Caco-2 (cell line): Measurements from ENCODE around the gene FANCC. TPM values are rescaled to one million over a fixed set of nuclear protein-coding genes. Genes with fewer than 3 reads are reported as not detected.

Experiments
- BruUV-seq: library from RNA; stranded (reverse); fragments of 400-500 nt; replicated peaks from 2 replicates; lab custom pipeline; 2021; lab: Mats Ljungman, UMichigan
- CTCF ChIA-PET: fragments of 300-600 bp; sonication (Branson Sonifier 250); formaldehyde crosslinking; loops from one replicate; lab custom pipeline; 2022; ENCODE audit warnings: antibody characterized with exemption; lab: Charles Lee
- POLR2A ChIA-PET: fragments of 300-600 bp; sonication (Branson Sonifier 250); formaldehyde crosslinking; loops from one replicate; lab custom pipeline; 2022; ENCODE audit warnings: antibody characterized with exemption; lab: Charles Lee
- DNase-seq, 2 experiments: peaks; one replicate each; pipeline versions ENCODE4 v3.0.0 to v3.0.0-alpha.2; 2020 to 2022
- H3K27me3 ChIP-seq: replicated peaks from 2 replicates; pipeline ENCODE4 v1.6.0; 2011; ENCODE audit warnings: low read length; ENCODE audit not compliant: control insufficient read depth, insufficient read depth
- H3K36me3 ChIP-seq: 2 replicates; pipeline ENCODE4 v1.5.1; 2011; ENCODE audit warnings: low read length; ENCODE audit not compliant: control insufficient read depth, insufficient read depth
- H3K4me1 ChIP-seq: fragments of 250-450 bp; sonication (Bioruptor Pico); 2 replicates; pipeline ENCODE4 v1.5.1; 2020; ENCODE audit warnings: mild to moderate bottlenecking
- H3K4me3 ChIP-seq: 2 replicates; pipeline ENCODE4 v1.5.1; 2011; ENCODE audit warnings: low read depth, mild to moderate bottlenecking, control low read depth, low read length
- H3K9me3 ChIP-seq: fragments of 250-450 bp; sonication (Bioruptor Pico); 2 replicates; pipeline ENCODE4 v1.5.1; 2020; ENCODE audit warnings: mild to moderate bottlenecking, moderate library complexity
- H3K27ac Mint-ChIP-seq: one replicate; pipeline ENCODE4 v1.8.0; 2022; ENCODE audit warnings: mixed read lengths; ENCODE audit not compliant: unreplicated experiment
- H3K27me3 Mint-ChIP-seq: one replicate; pipeline ENCODE4 v1.8.0; 2022; ENCODE audit warnings: mixed read lengths; ENCODE audit not compliant: insufficient read depth, unreplicated experiment
- H3K36me3 Mint-ChIP-seq: one replicate; pipeline ENCODE4 v1.8.0; 2022; ENCODE audit warnings: mild to moderate bottlenecking, mixed read lengths; ENCODE audit not compliant: insufficient read depth, unreplicated experiment
- H3K4me1 Mint-ChIP-seq: one replicate; pipeline ENCODE4 v1.8.0; 2022; ENCODE audit warnings: low read depth, mixed read lengths; ENCODE audit not compliant: unreplicated experiment
- H3K4me3 Mint-ChIP-seq: one replicate; pipeline ENCODE4 v1.8.0; 2022; ENCODE audit warnings: mild to moderate bottlenecking, moderate library complexity, mixed read lengths; ENCODE audit not compliant: unreplicated experiment
- H3K9me3 Mint-ChIP-seq: one replicate; pipeline ENCODE4 v1.8.0; 2022; ENCODE audit warnings: mixed read lengths; ENCODE audit not compliant: unreplicated experiment
- intact Hi-C: fragments of 100-400 bp; cut with micrococcal nuclease; formaldehyde crosslinking; loops from one replicate; pipeline ENCODE4 v1.10.0; 2022; ENCODE audit not compliant: unreplicated experiment
- total RNA-seq: library from RNA; stranded (reverse); gene quantifications from 2 replicates; pipeline ENCODE4 v1.2.3, GENCODE V29; 2022
- TF ChIP-seq, protein P1 (sequence below), 2 experiments: fragments of 200-600 bp in 1 of 2; IDR thresholded peaks; 1 replicate in 1 of 2; 2 replicates in 1 of 2; pipeline versions ENCODE4 v1.5.1 to v1.8.0; 2011 to 2022; ENCODE audit warnings: antibody characterized with exemption in 1 of 2, control low read depth in 1 of 2, inconsistent platforms in 1 of 2, low read depth in 1 of 2, low read length in 1 of 2, mild to moderate bottlenecking in 1 of 2, moderate library complexity in 1 of 2; ENCODE audit not compliant: insufficient read depth in 1 of 2, severe bottlenecking in 1 of 2, unreplicated experiment in 1 of 2

Gene FANCC
- total RNA-seq, 1 experiment from 2014 or later, result 29.2 TPM

DNA sequence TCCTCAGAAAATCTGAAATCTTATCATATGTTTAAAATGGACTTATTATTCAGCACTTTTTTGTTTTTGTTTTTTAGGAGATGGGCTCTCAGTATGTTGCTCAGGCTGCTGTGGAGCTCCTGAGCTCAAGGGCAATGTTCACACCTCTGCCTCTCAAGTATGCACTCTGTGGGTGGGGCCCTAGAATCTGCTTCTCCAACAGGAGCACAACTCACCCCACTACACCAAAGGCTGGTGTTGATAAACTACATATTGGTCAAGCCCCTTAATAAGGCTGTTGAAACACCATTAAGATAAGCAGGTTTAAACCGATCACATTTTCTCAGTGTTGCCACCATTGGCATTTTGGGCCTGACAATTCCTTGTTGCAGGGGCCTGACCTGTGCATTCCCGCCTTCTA, 131.6 kb downstream of the FANCC start:
- no peak for DNase-seq
- no peaks in the 10 kb centered on the region; the same call in 1 of the 2 replicates for H3K4me1 ChIP-seq
- H3K27me3 Mint-ChIP-seq, result no peaks in the 10 kb centered on the region
- H3K36me3 Mint-ChIP-seq, result peaks cover 5% of the 10 kb centered on the region
- peaks cover 12% of the 10 kb centered on the region for H3K4me1 Mint-ChIP-seq
- TF ChIP-seq, protein P1, sequence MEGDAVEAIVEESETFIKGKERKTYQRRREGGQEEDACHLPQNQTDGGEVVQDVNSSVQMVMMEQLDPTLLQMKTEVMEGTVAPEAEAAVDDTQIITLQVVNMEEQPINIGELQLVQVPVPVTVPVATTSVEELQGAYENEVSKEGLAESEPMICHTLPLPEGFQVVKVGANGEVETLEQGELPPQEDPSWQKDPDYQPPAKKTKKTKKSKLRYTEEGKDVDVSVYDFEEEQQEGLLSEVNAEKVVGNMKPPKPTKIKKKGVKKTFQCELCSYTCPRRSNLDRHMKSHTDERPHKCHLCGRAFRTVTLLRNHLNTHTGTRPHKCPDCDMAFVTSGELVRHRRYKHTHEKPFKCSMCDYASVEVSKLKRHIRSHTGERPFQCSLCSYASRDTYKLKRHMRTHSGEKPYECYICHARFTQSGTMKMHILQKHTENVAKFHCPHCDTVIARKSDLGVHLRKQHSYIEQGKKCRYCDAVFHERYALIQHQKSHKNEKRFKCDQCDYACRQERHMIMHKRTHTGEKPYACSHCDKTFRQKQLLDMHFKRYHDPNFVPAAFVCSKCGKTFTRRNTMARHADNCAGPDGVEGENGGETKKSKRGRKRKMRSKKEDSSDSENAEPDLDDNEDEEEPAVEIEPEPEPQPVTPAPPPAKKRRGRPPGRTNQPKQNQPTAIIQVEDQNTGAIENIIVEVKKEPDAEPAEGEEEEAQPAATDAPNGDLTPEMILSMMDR (IDR thresholded peaks at IDR 0.05; ENCODE audit: insufficient read depth in 1 of 2, low read depth in 1 of 2, low read length in 1 of 2, severe bottlenecking in 1 of 2, unreplicated experiment in 1 of 2), result no peak
- ChIA-PET CTCF (no interaction called here), POLR2A (no interaction called here)
- H3K4me3 ChIP-seq, result no peak overlapping the region
- no peaks in the 10 kb centered on the region for H3K9me3 ChIP-seq
- no TSS peak for BruUV-seq
- no peaks in the 10 kb centered on the region for H3K36me3 ChIP-seq
- H3K27me3 ChIP-seq, result no peaks in the 10 kb centered on the region
- intact Hi-C loops, result no loop called here
- no peak overlapping the region for H3K4me3 Mint-ChIP-seq
- H3K27ac Mint-ChIP-seq, result no peak overlapping the region
- no peaks in the 10 kb centered on the region for H3K9me3 Mint-ChIP-seq

DNA sequence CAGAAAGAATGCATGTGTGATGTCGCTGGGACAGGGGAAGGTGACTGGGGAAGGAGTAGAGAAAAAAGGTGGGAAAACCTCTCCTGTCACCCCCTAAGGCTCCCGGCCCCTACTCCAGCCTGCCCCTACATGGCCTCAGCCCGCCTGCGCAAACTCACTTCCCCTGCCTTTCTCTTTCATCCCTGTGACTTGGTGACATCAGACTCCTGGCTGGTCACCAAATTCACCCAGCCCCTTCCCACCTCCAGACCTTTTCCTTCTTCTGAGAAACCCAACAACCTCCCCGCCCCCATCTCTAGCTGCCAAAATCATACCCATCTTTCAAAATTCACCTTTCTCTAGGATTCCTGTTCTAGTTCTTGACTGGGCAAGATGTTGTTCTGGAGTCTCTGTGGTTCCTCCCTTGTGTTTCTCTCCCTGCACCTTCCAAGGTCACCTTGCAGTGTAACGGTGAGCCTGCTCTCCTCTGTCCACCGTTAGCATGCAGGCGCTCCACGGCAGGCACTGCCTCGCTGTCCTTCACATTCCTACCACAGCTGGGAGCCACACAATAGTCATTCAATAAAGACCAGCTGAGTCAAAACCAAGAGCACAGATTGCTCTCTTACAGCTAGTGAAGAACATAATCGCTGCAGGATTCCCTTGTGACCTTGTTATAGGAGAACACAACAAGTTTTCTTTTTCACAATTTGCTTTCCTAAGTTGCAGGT, 134.5 kb downstream of the FANCC start:
- peaks cover 5% of the 10 kb centered on the region for H3K36me3 Mint-ChIP-seq
- DNase-seq, result no peak
- H3K27me3 Mint-ChIP-seq, result no peaks in the 10 kb centered on the region
- intact Hi-C loops, result no loop called here
- BruUV-seq, result no TSS peak
- H3K27ac Mint-ChIP-seq, result no peak overlapping the region
- no peaks in the 10 kb centered on the region for H3K27me3 ChIP-seq
- H3K9me3 ChIP-seq, result no peaks in the 10 kb centered on the region
- H3K4me3 Mint-ChIP-seq, result no peak overlapping the region
- peaks cover 6% of the 10 kb centered on the region for H3K4me1 Mint-ChIP-seq
- ChIA-PET POLR2A (no interaction called here), CTCF (no interaction called here)
- H3K9me3 Mint-ChIP-seq, result no peaks in the 10 kb centered on the region
- no peaks in the 10 kb centered on the region for H3K36me3 ChIP-seq
- TF ChIP-seq, protein P1 (IDR thresholded peaks at IDR 0.05; ENCODE audit: insufficient read depth in 1 of 2, low read depth in 1 of 2, low read length in 1 of 2, severe bottlenecking in 1 of 2, unreplicated experiment in 1 of 2), result no peak
- H3K4me3 ChIP-seq, result no peak overlapping the region
- H3K4me1 ChIP-seq, result no peaks in the 10 kb centered on the region; the same call in 1 of the 2 replicates

DNA sequence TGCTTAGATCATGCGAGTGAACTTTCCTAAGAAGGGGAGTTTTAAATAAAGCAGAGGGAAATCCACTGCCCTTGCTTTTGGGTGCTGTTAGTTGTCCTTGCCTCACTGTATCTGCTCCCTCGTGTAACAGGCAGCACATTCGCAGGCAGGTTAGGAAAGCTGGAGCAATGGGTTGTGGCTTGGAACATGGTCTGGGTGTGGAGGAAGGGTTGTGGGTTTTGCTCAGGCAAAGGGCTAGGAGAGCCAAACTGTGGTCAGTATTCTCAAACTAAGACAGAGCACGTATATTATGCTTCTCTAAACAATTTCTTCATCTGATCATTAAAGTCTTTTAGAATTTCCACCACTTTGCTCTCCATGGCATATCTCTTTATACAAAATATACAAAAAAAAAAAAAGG, 135.7 kb downstream of the FANCC start:
- Mint-ChIP-seq H3K27ac (no peak overlapping the region), H3K27me3 (no peaks in the 10 kb centered on the region), H3K9me3 (no peaks in the 10 kb centered on the region), H3K4me1 (peaks cover 6% of the 10 kb centered on the region), H3K36me3 (peaks cover 5% of the 10 kb centered on the region), H3K4me3 (no peak overlapping the region)
- no peaks in the 10 kb centered on the region for H3K36me3 ChIP-seq
- POLR2A ChIA-PET, result no interaction called here
- no TSS peak for BruUV-seq
- no peaks in the 10 kb centered on the region for H3K27me3 ChIP-seq
- H3K9me3 ChIP-seq, result no peaks in the 10 kb centered on the region
- DNase-seq, result no peak
- intact Hi-C loops, result no loop called here
- CTCF ChIA-PET, result interaction anchor here (0.5 to 0.7 kb wide), 2 partner anchors 69 to 82 kb away, joined by 3 to 5 read pairs; no protein-coding TSS in a partner anchor
- H3K4me1 ChIP-seq, result no peaks in the 10 kb centered on the region; the same call in 1 of the 2 replicates
- H3K4me3 ChIP-seq, result no peak overlapping the region
- TF ChIP-seq, protein P1 (IDR thresholded peaks at IDR 0.05; ENCODE audit: insufficient read depth in 1 of 2, low read depth in 1 of 2, low read length in 1 of 2, severe bottlenecking in 1 of 2, unreplicated experiment in 1 of 2), result no peak
